Fibroblast of mammary gland (primary cell): Measurements from ENCODE around the gene ATP2C2.

Experiments used
- DNase-seq: peaks from one replicate; pipeline ENCODE4 v3.0.0-alpha.2; 2010; ENCODE audit warnings: low read depth
- H3K4me3 ChIP-seq: 2 replicates; pipeline ENCODE4 v1.5.1; 2011; ENCODE audit warnings: low read depth, mild to moderate bottlenecking, low read length, moderate library complexity; ENCODE audit not compliant: control insufficient read depth
- TF ChIP-seq, protein P1 (sequence below): conservative IDR thresholded peaks from 2 replicates; pipeline ENCODE4 v1.5.1; 2011; ENCODE audit warnings: low read depth, low read length, inconsistent platforms; ENCODE audit not compliant: control insufficient read depth, insufficient read depth

Gene ATP2C2

DNA sequence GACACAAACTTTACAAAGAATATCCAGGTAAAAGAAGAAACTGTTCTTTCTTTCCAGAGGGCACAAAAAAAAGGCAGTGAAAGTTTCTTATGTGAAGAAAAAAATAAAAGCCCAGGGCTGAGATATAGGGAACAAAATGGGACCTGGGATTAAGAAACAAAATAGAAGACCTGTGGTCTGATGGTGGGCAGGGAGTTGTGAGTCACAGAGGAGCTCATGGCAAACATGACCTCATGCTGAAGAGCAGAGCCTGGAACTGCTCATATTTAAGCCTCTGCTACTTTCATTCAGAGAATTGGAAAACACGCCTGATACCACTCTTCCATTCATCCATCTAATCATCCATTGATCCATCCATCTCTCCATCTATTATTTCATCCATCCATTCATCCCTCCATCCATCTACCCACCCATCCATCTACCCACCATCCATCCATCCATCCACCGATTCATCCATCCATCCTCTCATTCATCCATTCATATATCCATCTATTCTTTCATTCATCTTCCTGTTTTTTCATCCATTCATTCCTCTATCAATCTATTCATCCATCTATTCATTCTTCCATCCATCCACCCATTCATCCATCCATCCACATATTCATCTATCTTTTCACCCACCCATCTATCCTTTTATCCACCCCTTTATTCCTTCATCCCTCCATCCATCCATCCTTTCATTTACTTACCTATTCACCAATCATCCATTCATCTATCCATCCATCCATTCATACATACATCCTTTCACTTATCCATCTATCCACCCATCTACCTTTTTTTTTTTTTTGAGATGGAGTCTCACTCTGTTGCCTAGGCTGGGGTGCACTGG, 43.7 kb upstream of the ATP2C2 start:
- peak; percentile 22 for DNase-seq
- TF ChIP-seq, protein P1, sequence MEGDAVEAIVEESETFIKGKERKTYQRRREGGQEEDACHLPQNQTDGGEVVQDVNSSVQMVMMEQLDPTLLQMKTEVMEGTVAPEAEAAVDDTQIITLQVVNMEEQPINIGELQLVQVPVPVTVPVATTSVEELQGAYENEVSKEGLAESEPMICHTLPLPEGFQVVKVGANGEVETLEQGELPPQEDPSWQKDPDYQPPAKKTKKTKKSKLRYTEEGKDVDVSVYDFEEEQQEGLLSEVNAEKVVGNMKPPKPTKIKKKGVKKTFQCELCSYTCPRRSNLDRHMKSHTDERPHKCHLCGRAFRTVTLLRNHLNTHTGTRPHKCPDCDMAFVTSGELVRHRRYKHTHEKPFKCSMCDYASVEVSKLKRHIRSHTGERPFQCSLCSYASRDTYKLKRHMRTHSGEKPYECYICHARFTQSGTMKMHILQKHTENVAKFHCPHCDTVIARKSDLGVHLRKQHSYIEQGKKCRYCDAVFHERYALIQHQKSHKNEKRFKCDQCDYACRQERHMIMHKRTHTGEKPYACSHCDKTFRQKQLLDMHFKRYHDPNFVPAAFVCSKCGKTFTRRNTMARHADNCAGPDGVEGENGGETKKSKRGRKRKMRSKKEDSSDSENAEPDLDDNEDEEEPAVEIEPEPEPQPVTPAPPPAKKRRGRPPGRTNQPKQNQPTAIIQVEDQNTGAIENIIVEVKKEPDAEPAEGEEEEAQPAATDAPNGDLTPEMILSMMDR, result no peak
- H3K4me3 ChIP-seq, result no peak overlapping the region

GRCh38 chr16:84326545-84326944, 41.8 kb upstream of the ATP2C2 start:
- TF ChIP-seq, protein P1, result no peak
- H3K4me3 ChIP-seq, result no peak overlapping the region
- DNase-seq, result no peak

DNA sequence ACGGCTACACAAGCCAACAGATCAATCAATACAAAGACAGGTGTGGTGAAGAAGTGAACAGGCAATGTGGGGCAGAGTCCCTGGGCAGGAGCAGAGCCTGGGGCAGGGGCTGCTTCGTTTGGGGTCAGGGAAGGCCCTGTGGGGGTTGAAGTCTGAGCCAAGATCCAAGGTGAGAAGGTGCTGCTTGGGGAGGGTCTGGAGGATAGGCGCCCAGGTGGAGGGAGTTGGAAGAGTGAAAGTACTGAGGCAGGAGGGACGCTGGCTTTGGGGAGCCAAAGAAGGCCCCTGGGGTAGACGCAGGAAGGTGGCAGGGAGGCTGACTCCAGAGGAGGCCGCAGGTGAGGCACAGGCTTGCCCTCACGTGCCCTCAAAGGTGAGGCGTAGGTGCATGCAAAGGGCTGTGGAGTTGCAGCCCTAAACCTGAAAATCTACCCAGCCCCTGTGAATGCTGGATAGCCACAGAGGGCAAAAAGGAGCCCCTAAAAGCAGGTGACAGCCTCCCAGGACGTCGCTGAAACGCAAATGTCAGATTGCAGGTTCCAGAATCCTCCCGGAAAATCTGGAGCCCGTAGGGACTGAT, 40.3 kb upstream of the ATP2C2 start:
- TF ChIP-seq, protein P1, result no peak
- DNase-seq, result no peak

GRCh38 chr16:84329016-84329415, 39.3 kb upstream of the ATP2C2 start:
- no peak overlapping the region for H3K4me3 ChIP-seq
- DNase-seq, result no peak
- TF ChIP-seq, protein P1, result no peak

More for the DNA sequence above, 40.3 kb upstream of the ATP2C2 start:
- no peak overlapping the region for H3K4me3 ChIP-seq

GRCh38 chr16:84329843-84330684, 38.3 kb upstream of the ATP2C2 start:
- TF ChIP-seq, protein P1, result no peak

GRCh38 chr16:84330685-84331050, 37.7 kb upstream of the ATP2C2 start:
- no peak overlapping the region for H3K4me3 ChIP-seq
- TF ChIP-seq, protein P1, result no peak

More at GRCh38 chr16:84329843-84330684, 38.3 kb upstream of the ATP2C2 start:
- DNase-seq, result no peak
- H3K4me3 ChIP-seq, result no peak overlapping the region

More at GRCh38 chr16:84330685-84331050, 37.7 kb upstream of the ATP2C2 start:
- no peak for DNase-seq
